Astrocyte of the cerebellum (primary cell): ENCODE results near the gene AP5Z1.

Experiments
- DNase-seq: peaks from one replicate; pipeline ENCODE4 v3.0.0-alpha.2; 2011; ENCODE audit warnings: low read depth
- H3K4me3 ChIP-seq: 2 replicates; pipeline ENCODE4 v1.5.1; 2011; ENCODE audit warnings: mild to moderate bottlenecking, low read depth, low read length, moderate library complexity
- in situ Hi-C: cut with HindIII; loops from 2 replicates; pipeline ENCODE4 v1.10.0; 2017; ENCODE audit warnings: low sequenced_read_pairs
- TF ChIP-seq, protein P1 (sequence below): IDR thresholded peaks from 2 replicates; pipeline ENCODE4 v1.5.1; 2012; ENCODE audit warnings: low read length, low read depth, moderate library complexity, mild to moderate bottlenecking; ENCODE audit errors: missing control alignments

The AP5Z1 gene

DNA sequence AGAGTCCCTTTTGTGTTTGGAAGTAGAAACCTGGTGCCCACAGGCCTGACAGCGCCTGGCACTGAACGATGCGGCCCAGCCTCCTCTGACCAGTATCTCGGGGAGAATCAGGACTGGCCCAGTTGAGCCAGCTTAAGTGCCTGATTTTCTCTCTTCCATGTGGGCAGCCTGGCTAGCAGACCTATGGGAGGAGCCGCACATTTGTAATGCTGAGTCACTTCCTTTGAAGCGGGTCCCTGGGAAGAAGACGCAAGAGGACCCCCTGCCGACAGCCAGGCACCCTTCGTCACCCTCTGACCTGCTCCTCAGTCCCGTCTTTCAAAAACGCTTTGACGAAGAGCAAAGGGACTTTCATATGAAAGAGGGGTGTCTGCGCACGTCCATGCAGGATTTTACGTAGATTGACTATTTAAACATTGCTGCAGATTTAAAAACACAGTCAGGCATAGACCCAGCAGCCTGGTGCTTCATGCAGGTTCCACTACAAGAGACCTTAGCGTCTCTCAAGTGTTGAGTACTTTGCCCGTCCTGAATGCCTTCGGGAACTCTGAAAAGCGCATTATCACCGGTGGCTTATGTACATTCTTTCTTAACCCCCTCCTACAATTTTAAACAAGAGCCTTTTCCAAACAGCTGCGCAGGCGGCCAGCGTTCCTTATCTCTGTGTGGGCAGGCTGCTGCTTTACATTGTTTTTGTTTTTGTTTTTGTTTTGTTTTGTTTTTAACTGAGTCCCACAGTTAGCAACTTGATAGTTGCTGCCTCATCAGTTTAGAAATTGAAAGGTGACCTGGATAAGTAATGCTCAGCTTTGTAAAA is 36.5 kb upstream of the AP5Z1 start:
- in situ Hi-C loops: no loop called here
- no peak overlapping the region for H3K4me3 ChIP-seq
- TF ChIP-seq, protein P1, sequence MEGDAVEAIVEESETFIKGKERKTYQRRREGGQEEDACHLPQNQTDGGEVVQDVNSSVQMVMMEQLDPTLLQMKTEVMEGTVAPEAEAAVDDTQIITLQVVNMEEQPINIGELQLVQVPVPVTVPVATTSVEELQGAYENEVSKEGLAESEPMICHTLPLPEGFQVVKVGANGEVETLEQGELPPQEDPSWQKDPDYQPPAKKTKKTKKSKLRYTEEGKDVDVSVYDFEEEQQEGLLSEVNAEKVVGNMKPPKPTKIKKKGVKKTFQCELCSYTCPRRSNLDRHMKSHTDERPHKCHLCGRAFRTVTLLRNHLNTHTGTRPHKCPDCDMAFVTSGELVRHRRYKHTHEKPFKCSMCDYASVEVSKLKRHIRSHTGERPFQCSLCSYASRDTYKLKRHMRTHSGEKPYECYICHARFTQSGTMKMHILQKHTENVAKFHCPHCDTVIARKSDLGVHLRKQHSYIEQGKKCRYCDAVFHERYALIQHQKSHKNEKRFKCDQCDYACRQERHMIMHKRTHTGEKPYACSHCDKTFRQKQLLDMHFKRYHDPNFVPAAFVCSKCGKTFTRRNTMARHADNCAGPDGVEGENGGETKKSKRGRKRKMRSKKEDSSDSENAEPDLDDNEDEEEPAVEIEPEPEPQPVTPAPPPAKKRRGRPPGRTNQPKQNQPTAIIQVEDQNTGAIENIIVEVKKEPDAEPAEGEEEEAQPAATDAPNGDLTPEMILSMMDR: no peak
- DNase-seq: peak; percentile 55

DNA sequence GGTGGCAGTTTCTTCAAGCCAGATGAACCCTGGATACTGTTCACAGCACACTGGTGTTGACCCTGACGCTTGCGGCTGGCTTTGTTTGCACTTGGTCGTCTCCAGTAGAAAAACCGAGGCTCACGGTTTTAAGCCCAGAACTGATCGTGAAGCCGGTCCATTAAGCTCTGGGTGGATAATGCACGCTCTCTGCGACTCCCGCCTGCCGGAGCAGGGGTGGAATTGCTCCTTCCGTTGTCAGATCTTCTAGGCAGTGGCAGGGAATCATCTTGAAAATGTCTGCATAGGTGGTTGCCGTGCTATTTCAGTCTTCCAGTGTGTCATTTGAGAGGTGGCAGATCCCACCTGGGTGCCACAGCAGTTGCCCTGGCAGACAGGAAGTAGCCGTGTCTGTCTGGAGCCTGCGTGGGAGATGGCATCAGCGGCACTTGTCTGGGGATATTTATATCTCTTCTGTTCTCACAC is 35.9 kb upstream of the AP5Z1 start:
- TF ChIP-seq, protein P1: peak; percentile 21

DNA sequence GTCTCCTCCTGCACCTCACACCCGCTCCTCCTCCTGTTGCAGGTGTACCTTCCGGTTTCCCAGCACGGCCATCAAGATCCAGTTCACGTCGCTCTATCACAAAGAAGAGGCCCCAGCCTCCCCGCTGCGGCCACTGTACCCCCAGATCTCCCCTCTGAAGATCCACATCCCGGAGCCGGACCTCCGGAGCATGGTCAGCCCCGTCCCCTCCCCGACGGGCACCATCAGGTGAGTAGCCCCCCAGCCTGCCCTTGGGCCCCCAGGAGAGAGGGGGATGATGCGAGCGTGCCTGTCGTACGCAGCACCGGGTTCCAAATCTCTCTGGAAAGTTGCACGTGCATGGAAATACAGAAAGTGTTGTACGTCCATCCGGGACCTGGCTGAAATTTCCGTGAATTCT is 34.6 kb upstream of the AP5Z1 start:
- H3K4me3 ChIP-seq: no peak overlapping the region
- in situ Hi-C loops: no loop called here
- DNase-seq: no peak
- TF ChIP-seq, protein P1: no peak

More for the DNA sequence above, 35.9 kb upstream of the AP5Z1 start:
- DNase-seq: no peak
- in situ Hi-C loops: no loop called here
- H3K4me3 ChIP-seq: no peak overlapping the region

DNA sequence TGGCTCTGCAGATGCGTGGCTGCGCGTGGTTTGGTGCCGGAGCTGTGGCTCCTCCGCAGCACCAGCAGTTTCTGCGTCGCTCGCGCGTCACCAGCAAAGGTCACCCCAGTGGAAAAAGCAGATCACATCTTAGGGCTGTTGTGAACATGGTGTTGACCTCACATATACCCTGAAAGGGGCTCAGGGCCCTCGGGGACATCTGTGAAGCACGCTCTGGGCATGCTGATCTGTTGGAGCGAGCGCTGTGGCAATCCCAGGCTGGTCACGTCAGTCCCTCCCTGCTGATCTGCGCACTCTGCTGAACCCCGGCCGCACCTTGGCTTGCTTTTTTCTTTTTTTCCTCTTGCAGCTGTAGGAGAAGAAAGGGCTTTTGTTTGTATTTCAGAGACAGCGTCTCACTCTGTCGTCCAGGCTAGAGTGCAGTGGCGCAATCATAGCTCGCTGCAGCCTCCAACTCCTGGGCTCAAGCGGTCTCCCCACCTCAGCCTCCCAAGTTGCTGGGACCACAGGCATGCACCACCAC is 33.3 kb upstream of the AP5Z1 start:
- in situ Hi-C loops: no loop called here
- TF ChIP-seq, protein P1: no peak
- DNase-seq: no peak
- no peak overlapping the region for H3K4me3 ChIP-seq

DNA sequence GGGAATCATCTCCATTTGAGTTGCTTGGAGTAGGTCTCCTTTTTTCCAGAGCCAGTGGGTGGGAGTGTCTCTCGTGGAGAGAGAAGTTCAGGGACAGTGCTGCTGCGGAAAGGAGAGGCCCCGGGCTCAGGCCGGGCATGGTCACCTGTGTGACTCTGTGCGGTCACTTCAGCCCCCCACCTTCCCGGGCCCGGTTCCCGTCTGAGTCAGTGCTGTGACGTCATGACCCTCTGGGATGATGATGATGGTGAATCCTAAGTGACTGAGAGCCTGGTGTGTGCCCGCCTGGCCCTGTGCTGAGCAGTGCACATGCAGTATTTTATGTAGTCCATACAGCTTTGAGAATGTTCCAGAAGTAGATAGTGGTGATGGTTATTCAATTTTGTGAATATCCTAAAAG is 32.6 kb upstream of the AP5Z1 start:
- TF ChIP-seq, protein P1: no peak
- no peak overlapping the region for H3K4me3 ChIP-seq
- in situ Hi-C loops: no loop called here
- DNase-seq: no peak

DNA sequence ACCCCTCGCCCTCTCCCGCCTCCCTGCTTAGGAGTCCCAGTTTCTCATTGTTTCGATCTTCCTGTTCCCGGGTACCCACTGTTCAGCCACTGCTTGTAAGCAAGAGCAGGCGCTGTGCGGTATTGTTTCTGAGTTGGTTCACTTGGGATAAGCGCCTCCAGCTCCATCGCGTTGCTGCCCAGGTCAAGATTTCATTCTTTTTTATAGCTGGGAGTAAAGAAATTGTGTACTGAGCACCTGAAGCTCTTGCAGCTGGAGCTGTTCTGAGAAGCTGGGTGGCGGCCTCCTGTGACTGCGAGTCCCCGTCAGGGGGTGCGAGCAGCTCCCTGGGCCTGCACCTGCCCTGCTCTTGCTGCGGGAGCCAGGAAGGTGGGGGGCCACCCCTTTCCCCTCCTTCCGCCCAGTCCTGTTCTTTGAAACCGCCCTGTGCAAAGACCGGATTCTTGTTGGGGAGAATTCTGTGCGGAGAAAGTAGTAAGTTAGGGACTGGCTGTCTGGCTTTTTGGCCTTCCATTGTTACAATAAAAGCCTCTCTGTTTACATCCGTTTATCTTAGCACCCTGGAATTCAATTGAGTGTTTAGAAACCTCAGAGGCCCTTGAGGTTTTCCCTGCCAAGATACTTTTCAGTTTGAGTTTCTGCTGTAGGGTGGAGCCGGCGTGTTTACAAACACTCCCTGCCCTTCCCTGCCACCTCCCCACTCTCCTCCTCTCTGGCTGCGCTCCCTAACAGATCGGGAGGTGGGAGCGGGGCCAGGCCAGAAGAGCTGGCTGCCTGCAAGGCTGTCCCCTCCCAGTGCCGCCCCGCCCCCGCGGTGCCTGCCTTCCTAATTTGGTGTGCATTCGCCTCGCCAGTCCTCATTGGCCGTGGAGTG is 30.8 kb upstream of the AP5Z1 start:
- peak; percentile 98 for DNase-seq
- TF ChIP-seq, protein P1: no peak
- H3K4me3 ChIP-seq: no peak overlapping the region
- in situ Hi-C loops: no loop called here
